ENCODE results near the gene ATXN10. TPM values are rescaled to one million over a fixed set of nuclear protein-coding genes. Genes with fewer than 3 reads are reported as not detected.

The ATXN10 gene
- total and polyA plus RNA-seq, 2 experiments from 2014 or later, result 99.0 to 163 TPM

DNA sequence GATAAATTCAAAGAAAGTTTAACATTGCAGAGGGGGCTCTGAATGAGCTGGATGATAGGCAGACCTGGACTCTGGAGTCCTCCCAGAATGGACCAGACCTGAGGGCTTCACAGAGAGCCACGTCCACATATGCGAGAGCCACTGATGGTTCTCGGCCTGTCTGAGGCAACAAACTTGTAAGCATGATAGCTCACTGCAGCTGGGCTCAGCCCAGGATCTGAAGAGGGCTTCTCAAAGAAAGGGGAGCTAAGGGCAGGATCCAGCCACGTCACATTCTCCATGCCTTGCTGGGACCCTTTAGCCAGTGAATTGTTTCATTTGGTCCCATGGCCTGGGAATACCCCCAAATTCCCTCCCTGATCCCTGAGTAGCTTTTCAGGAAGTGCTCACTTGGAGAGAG is 98.9 kb downstream of the ATXN10 start:
- ATAC-seq (no peak), DNase-seq (ENCODE audit: low spot score) (no peak)
- H3K4me1 Mint-ChIP-seq, result peaks cover 40% of the 10 kb centered on the region
- no peak overlapping the region for H3K27ac ChIP-seq (ENCODE audit: low read depth)
- peaks cover 5% of the 10 kb centered on the region for H3K27me3 Mint-ChIP-seq (ENCODE audit: insufficient read depth, low read depth, poor library complexity)
- H3K36me3 ChIP-seq (ENCODE audit: insufficient read depth), result no peaks in the 10 kb centered on the region
- H3K4me3 Mint-ChIP-seq, result no peak overlapping the region
- H3K4me3 ChIP-seq, result no peak overlapping the region
- H3K27ac Mint-ChIP-seq, result no peak overlapping the region
- H3K27me3 ChIP-seq (ENCODE audit: insufficient read depth), result no peaks in the 10 kb centered on the region
- H3K4me1 ChIP-seq (ENCODE audit: insufficient read depth), result peaks cover 20% of the 10 kb centered on the region
- peaks cover 30% of the 10 kb centered on the region; the same call in 2 of the 3 replicates for H3K36me3 Mint-ChIP-seq (ENCODE audit: low read depth)
- no peak overlapping the region for H3K4me2 ChIP-seq
- peaks cover 30% of the 10 kb centered on the region for H3K79me2 ChIP-seq (replicated peaks; ENCODE audit: insufficient read depth)
- no peaks in the 10 kb centered on the region; the same call in 1 of the 3 replicates for H3K9me3 Mint-ChIP-seq
- TF ChIP-seq CREB1 (CRISPR knock-in tag; IDR thresholded peaks at IDR 0.05; ENCODE audit: low read depth), result no peak
- TF ChIP-seq, protein P1, sequence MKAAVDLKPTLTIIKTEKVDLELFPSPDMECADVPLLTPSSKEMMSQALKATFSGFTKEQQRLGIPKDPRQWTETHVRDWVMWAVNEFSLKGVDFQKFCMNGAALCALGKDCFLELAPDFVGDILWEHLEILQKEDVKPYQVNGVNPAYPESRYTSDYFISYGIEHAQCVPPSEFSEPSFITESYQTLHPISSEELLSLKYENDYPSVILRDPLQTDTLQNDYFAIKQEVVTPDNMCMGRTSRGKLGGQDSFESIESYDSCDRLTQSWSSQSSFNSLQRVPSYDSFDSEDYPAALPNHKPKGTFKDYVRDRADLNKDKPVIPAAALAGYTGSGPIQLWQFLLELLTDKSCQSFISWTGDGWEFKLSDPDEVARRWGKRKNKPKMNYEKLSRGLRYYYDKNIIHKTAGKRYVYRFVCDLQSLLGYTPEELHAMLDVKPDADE (IDR thresholded peaks at IDR 0.05), result no peak
- TF ChIP-seq, protein P2, sequence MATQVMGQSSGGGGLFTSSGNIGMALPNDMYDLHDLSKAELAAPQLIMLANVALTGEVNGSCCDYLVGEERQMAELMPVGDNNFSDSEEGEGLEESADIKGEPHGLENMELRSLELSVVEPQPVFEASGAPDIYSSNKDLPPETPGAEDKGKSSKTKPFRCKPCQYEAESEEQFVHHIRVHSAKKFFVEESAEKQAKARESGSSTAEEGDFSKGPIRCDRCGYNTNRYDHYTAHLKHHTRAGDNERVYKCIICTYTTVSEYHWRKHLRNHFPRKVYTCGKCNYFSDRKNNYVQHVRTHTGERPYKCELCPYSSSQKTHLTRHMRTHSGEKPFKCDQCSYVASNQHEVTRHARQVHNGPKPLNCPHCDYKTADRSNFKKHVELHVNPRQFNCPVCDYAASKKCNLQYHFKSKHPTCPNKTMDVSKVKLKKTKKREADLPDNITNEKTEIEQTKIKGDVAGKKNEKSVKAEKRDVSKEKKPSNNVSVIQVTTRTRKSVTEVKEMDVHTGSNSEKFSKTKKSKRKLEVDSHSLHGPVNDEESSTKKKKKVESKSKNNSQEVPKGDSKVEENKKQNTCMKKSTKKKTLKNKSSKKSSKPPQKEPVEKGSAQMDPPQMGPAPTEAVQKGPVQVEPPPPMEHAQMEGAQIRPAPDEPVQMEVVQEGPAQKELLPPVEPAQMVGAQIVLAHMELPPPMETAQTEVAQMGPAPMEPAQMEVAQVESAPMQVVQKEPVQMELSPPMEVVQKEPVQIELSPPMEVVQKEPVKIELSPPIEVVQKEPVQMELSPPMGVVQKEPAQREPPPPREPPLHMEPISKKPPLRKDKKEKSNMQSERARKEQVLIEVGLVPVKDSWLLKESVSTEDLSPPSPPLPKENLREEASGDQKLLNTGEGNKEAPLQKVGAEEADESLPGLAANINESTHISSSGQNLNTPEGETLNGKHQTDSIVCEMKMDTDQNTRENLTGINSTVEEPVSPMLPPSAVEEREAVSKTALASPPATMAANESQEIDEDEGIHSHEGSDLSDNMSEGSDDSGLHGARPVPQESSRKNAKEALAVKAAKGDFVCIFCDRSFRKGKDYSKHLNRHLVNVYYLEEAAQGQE (IDR thresholded peaks at IDR 0.05; ENCODE audit: unreplicated experiment), result no peak
- no peak for TF ChIP-seq EZH2 (IDR thresholded peaks at IDR 0.05; ENCODE audit: low read depth, unreplicated experiment)
- TF ChIP-seq ZNF114 (CRISPR knock-in tag; IDR thresholded peaks at IDR 0.05), result no peak
- no peak for TF ChIP-seq STAT1 (IDR thresholded peaks at IDR 0.05; ENCODE audit: unreplicated experiment)
- TF ChIP-seq JUNB (IDR thresholded peaks at IDR 0.05; ENCODE audit: unreplicated experiment), result no peak
- no peak for TF ChIP-seq NANOG (IDR thresholded peaks at IDR 0.05; ENCODE audit: borderline replicate concordance)
- no peak for TF ChIP-seq EZH2phosphoT487 (IDR thresholded peaks at IDR 0.05; ENCODE audit: unreplicated experiment)
- TF ChIP-seq, protein P3, sequence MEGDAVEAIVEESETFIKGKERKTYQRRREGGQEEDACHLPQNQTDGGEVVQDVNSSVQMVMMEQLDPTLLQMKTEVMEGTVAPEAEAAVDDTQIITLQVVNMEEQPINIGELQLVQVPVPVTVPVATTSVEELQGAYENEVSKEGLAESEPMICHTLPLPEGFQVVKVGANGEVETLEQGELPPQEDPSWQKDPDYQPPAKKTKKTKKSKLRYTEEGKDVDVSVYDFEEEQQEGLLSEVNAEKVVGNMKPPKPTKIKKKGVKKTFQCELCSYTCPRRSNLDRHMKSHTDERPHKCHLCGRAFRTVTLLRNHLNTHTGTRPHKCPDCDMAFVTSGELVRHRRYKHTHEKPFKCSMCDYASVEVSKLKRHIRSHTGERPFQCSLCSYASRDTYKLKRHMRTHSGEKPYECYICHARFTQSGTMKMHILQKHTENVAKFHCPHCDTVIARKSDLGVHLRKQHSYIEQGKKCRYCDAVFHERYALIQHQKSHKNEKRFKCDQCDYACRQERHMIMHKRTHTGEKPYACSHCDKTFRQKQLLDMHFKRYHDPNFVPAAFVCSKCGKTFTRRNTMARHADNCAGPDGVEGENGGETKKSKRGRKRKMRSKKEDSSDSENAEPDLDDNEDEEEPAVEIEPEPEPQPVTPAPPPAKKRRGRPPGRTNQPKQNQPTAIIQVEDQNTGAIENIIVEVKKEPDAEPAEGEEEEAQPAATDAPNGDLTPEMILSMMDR (conservative IDR thresholded peaks at IDR 0.05; ENCODE audit: low read depth in 2 of 2), result no peak
- no peak for TF ChIP-seq POLR2AphosphoS5 (IDR thresholded peaks at IDR 0.05; ENCODE audit: low read depth)
- TF ChIP-seq, protein P4, sequence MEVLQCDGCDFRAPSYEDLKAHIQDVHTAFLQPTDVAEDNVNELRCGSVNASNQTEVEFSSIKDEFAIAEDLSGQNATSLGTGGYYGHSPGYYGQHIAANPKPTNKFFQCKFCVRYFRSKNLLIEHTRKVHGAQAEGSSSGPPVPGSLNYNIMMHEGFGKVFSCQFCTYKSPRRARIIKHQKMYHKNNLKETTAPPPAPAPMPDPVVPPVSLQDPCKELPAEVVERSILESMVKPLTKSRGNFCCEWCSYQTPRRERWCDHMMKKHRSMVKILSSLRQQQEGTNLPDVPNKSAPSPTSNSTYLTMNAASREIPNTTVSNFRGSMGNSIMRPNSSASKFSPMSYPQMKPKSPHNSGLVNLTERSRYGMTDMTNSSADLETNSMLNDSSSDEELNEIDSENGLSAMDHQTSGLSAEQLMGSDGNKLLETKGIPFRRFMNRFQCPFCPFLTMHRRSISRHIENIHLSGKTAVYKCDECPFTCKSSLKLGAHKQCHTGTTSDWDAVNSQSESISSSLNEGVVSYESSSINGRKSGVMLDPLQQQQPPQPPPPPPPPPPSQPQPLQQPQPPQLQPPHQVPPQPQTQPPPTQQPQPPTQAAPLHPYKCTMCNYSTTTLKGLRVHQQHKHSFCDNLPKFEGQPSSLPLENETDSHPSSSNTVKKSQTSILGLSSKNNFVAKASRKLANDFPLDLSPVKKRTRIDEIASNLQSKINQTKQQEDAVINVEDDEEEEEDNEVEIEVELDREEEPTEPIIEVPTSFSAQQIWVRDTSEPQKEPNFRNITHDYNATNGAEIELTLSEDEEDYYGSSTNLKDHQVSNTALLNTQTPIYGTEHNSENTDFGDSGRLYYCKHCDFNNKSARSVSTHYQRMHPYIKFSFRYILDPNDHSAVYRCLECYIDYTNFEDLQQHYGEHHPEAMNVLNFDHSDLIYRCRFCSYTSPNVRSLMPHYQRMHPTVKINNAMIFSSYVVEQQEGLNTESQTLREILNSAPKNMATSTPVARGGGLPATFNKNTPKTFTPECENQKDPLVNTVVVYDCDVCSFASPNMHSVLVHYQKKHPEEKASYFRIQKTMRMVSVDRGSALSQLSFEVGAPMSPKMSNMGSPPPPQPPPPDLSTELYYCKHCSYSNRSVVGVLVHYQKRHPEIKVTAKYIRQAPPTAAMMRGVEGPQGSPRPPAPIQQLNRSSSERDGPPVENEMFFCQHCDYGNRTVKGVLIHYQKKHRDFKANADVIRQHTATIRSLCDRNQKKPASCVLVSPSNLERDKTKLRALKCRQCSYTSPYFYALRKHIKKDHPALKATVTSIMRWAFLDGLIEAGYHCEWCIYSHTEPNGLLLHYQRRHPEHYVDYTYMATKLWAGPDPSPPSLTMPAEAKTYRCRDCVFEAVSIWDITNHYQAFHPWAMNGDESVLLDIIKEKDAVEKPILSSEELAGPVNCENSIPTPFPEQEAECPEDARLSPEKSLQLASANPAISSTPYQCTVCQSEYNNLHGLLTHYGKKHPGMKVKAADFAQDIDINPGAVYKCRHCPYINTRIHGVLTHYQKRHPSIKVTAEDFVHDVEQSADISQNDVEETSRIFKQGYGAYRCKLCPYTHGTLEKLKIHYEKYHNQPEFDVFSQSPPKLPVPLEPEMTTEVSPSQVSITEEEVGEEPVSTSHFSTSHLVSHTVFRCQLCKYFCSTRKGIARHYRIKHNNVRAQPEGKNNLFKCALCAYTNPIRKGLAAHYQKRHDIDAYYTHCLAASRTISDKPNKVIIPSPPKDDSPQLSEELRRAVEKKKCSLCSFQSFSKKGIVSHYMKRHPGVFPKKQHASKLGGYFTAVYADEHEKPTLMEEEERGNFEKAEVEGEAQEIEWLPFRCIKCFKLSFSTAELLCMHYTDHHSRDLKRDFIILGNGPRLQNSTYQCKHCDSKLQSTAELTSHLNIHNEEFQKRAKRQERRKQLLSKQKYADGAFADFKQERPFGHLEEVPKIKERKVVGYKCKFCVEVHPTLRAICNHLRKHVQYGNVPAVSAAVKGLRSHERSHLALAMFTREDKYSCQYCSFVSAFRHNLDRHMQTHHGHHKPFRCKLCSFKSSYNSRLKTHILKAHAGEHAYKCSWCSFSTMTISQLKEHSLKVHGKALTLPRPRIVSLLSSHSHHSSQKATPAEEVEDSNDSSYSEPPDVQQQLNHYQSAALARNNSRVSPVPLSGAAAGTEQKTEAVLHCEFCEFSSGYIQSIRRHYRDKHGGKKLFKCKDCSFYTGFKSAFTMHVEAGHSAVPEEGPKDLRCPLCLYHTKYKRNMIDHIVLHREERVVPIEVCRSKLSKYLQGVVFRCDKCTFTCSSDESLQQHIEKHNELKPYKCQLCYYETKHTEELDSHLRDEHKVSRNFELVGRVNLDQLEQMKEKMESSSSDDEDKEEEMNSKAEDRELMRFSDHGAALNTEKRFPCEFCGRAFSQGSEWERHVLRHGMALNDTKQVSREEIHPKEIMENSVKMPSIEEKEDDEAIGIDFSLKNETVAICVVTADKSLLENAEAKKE (CRISPR knock-in tag; IDR thresholded peaks at IDR 0.05), result no peak
- H4K20me1 ChIP-seq (replicated peaks; ENCODE audit: insufficient read depth), result no peaks in the 10 kb centered on the region; the same call in 1 of the 2 replicates
- H3K9me2 ChIP-seq (ENCODE audit: insufficient read depth), result no peaks in the 10 kb centered on the region
- no peaks in the 10 kb centered on the region for H3F3A ChIP-seq (replicated peaks; ENCODE audit: low read depth)
- no peak overlapping the region for H2AFZ ChIP-seq

Data from GM23338 (cell line).